ENCODE results near the gene MAN1C1.
"Not testable (repeated sequence)": the region's sequence is repeated elsewhere in the genome, so short reads cannot be mapped to it uniquely, and the experiment has no call there.

MAN1C1 gene

DNA sequence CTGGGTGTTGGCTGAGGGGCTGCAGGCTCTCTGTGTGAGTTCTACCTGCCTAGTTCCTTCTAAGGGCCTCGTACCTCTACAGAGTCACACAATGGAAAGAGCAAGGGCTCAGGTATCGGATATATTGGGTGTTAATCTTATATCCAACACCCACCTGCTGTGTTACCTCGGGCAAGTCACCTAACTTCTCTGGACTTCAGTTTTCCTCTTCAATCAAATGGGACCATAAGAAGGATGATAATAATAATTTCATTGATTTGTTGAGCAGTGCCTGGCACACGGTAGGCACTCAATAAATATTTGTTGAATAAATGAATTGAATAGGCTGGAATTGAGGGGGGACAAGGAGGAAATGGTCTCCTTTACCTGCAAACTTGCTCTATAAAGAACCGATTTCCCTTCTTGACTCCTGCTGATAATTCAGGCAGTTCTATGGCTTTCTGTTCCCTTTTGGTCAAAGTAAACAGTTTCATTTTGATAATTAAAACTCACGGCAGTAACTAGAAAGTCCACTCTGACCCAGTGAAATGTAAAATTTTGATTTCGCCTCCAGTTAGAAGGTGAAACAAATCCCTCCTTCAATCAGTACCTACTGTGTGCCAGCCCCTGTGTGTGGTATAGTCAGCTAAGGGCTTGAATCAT lies 16.5 kb upstream of the MAN1C1 start:
- Histone ChIP-seq H3K27me3 (ENCODE audit: control insufficient read depth, insufficient read depth, low read length) (no peaks in the 10 kb centered on the region), H3K36me3 (ENCODE audit: control insufficient read depth, insufficient read depth, low read length) (no peaks in the 10 kb centered on the region), H3K4me2 (ENCODE audit: low read length) (no peak overlapping the region), H3K9me3 (ENCODE audit: control insufficient read depth, low read length) (no peaks in the 10 kb centered on the region), H2AFZ (no peak overlapping the region), H3K4me1 (no peaks in the 10 kb centered on the region), H3K79me2 (no peaks in the 10 kb centered on the region), H3K9ac (no peak overlapping the region), H3K27ac (no peak overlapping the region), H3K4me3 (ENCODE audit: low read depth, low read length) (no peak overlapping the region)
- TF ChIP-seq, protein P1, sequence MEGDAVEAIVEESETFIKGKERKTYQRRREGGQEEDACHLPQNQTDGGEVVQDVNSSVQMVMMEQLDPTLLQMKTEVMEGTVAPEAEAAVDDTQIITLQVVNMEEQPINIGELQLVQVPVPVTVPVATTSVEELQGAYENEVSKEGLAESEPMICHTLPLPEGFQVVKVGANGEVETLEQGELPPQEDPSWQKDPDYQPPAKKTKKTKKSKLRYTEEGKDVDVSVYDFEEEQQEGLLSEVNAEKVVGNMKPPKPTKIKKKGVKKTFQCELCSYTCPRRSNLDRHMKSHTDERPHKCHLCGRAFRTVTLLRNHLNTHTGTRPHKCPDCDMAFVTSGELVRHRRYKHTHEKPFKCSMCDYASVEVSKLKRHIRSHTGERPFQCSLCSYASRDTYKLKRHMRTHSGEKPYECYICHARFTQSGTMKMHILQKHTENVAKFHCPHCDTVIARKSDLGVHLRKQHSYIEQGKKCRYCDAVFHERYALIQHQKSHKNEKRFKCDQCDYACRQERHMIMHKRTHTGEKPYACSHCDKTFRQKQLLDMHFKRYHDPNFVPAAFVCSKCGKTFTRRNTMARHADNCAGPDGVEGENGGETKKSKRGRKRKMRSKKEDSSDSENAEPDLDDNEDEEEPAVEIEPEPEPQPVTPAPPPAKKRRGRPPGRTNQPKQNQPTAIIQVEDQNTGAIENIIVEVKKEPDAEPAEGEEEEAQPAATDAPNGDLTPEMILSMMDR (IDR thresholded peaks at IDR 0.05), result no peak

DNA sequence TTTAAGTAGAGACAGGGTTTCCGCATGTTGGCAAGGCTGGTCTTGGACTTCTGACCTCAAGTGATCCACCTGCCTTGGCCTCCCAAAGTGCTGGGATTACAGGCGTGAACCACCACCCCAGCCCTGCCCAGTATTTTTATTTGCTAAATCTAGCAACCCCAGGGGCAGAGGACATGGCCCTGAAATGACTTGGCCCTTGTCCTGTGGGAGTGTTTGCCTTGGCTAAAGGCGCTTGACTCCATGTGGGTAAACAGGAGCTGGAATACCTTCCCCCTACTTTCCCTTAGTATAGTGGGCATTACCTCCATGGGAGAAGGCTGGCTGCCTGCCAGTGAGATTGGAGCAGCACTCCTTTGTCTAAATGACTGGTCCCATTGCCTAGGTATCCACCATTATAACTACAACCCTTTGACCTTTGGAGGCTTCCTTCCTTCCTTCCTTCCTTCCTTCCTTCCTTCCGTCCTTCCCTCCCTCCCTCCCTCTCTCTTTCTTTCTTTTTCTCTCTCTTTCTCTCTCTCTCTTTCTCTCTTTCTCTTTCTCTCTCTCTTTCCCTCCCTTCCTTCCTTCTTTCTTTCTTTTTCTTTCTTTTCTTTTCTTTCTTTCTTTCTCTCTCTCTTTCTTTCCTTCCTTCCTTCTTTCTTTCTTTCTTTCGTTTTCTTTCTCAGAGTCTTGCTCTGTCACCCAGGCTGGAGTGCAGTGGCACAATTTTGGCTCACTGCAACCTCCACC lies 15.5 kb upstream of the MAN1C1 start:
- not testable (repeated sequence) for H3K9me3 ChIP-seq (ENCODE audit: control insufficient read depth, low read length); H3K4me2 ChIP-seq (ENCODE audit: low read length); H3K4me1 ChIP-seq; H3K36me3 ChIP-seq (ENCODE audit: control insufficient read depth, insufficient read depth, low read length); H3K27ac ChIP-seq; H2AFZ ChIP-seq; H3K9ac ChIP-seq; H3K27me3 ChIP-seq (ENCODE audit: control insufficient read depth, insufficient read depth, low read length); H3K79me2 ChIP-seq; H3K4me3 ChIP-seq (ENCODE audit: low read depth, low read length)

DNA sequence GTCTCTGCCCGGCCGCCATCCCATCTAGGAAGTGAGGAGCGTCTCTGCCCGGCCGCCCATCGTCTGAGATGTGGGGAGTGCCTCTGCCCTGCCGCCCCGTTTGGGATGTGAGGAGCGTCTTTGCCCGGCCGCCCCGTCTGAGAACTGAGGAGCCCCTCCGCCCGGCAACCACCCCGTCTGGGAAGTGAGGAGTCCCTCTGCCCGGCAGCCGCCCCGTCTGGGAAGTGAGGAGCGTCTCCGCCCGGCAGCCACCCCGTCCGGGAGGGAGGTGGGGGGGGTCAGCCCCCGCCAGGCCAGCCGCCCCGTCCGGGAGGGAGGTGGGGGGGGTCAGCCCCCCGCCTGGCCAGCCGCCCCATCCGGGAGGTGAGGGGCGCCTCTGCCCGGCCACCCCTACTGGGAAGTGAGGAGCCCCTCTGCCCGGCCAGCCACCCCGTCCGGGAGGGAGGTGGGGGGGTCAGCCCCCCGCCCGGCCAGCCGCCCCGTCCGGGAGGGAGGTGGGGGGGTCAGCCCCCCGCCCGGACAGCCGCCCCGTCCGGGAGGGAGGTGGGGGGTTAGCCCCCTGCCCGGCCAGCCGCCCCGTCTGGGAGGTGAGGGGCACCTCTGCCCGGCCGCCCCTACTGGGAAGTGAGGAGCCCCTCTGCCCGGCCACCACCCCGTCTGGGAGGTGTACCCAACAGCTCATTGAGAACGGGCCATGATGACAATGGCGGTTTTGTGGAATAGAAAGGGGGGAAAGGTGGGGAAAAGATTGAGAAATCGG lies 12.6 kb upstream of the MAN1C1 start:
- not testable (repeated sequence) for H3K27me3 ChIP-seq (ENCODE audit: control insufficient read depth, insufficient read depth, low read length); H3K4me1 ChIP-seq; H3K4me3 ChIP-seq (ENCODE audit: low read depth, low read length); H3K27ac ChIP-seq; H3K9me3 ChIP-seq (ENCODE audit: control insufficient read depth, low read length); H3K4me2 ChIP-seq (ENCODE audit: low read length); H3K79me2 ChIP-seq; H3K9ac ChIP-seq; H3K36me3 ChIP-seq (ENCODE audit: control insufficient read depth, insufficient read depth, low read length); H2AFZ ChIP-seq

DNA sequence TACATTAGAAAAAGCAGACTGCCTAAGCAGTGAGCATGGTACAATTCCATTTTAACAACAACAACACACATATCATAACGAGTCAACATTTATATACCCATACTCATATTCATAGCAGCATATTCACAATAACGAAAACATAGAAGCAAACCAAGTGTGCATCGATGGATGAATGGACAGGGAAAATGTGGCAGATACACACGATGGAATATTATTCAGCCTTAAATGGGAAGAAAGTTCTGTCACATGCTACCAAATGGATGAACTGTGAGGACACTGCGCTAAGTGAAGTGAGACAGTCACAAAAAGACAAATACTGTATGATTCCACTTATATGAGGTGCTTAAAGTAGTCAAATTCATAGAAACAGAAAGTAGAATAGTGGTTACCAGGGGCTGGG lies 9.5 kb upstream of the MAN1C1 start:
- H3K36me3 ChIP-seq (ENCODE audit: control insufficient read depth, insufficient read depth, low read length), result no peaks in the 10 kb centered on the region
- no peak overlapping the region for H3K27ac ChIP-seq
- no peak overlapping the region for H3K4me3 ChIP-seq (ENCODE audit: low read depth, low read length)
- H2AFZ ChIP-seq, result no peak overlapping the region
- no peaks in the 10 kb centered on the region for H3K27me3 ChIP-seq (ENCODE audit: control insufficient read depth, insufficient read depth, low read length)
- TF ChIP-seq, protein P1 (IDR thresholded peaks at IDR 0.05), result no peak
- H3K9me3 ChIP-seq (ENCODE audit: control insufficient read depth, low read length), result no peaks in the 10 kb centered on the region
- no peak overlapping the region for H3K4me2 ChIP-seq (ENCODE audit: low read length)
- no peak overlapping the region for H3K9ac ChIP-seq
- H3K4me1 ChIP-seq, result no peaks in the 10 kb centered on the region
- no peaks in the 10 kb centered on the region for H3K79me2 ChIP-seq

DNA sequence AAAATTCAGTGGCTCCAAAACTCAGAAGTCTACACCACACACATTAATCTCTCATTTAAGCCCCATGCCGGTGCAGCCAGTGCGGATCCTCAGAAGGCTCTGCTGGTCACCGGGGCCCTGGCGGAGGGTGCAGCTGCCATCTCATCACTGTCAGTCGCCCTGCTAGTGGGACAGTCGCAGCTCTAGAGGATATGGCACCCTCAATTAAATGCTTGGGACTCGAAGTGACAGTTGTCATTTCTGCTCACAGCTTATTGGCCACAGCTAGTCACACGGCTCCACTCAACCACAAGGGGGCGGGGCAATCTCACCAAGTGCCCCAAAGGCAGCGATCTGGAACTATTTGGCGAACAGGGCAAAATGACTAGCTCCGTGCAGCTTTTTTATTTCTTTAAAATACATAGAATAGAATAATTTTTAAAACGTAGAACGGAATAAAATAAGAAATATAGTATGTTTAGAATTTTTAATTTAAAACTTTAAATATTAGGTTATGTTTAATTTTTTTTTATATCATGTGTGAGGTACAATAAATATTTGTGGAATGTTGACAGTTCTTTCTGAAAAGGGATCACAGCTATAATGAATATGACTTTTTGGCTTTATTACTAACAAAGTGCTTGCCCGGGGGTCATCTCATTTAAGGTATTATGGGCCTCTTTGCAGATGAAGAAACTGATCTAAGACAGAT lies 8.0 kb upstream of the MAN1C1 start:
- peak overlapping the region; percentile 47 for H3K4me2 ChIP-seq (ENCODE audit: low read length)
- H3K27me3 ChIP-seq (ENCODE audit: control insufficient read depth, insufficient read depth, low read length), result no peaks in the 10 kb centered on the region
- H3K4me1 ChIP-seq, result no peaks in the 10 kb centered on the region
- H3K4me3 ChIP-seq (ENCODE audit: low read depth, low read length), result no peak overlapping the region
- H2AFZ ChIP-seq, result no peak overlapping the region
- H3K36me3 ChIP-seq (ENCODE audit: control insufficient read depth, insufficient read depth, low read length), result no peaks in the 10 kb centered on the region
- no peaks in the 10 kb centered on the region for H3K9me3 ChIP-seq (ENCODE audit: control insufficient read depth, low read length)
- H3K79me2 ChIP-seq, result no peaks in the 10 kb centered on the region
- no peak overlapping the region for H3K9ac ChIP-seq
- no peak overlapping the region for H3K27ac ChIP-seq
- TF ChIP-seq, protein P1 (IDR thresholded peaks at IDR 0.05), result peak; percentile 59

Measured in parathyroid adenoma (tissue), 2 donors.